Stimulated activated CD4-positive, alpha-beta T cell treated with anti-CD3 and anti-CD28 coated beads, Interleukin-1b, Interleukin-23, amount 100 ng/mL, for 1 hour (primary cell): ENCODE measurements around the gene SMARCC2.

Source experiments
- DNase-seq, 2 donors: peaks; one replicate each; pipeline ENCODE4 v3.0.0-alpha.2; 2020; ENCODE audit warnings: low read depth in 2 of 2

SMARCC2 gene

DNA sequence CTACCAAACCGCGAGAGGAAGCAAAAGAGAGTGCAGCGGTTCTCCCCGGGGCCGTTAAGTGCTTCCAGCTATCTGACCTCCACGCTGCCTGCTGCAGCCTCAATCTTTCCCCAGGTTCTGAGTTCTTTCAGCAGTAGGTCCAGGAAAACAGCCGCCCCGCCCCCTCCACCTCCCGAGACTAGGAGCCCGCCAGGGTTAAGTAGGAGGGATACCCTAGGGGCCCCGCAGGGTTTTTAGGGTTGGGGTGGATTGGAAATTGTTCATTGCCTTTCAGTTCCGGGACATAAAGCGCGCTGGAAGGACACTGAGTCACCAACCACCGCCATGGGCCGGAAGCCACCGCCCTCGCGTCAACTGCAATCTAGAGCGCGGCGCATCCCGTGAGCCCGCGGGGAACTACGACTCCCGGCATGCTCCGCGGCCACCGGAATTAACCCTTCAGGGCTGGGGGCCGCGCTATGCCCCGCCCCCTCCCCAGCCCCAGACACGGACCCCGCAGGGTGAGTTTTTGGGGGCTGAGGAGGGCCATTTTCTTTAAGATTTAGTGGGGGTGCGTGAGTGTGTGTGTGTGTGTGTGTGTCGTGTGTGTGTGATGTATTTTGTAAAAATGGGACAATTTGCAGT is 37.0 kb downstream of the SMARCC2 start, which contains the start of gene MYL6B:
TSS of gene MYL6B (plus strand) at position 456 of the 624 bp plus-strand sequence. CDS start 1,332 bp downstream, outside the sequence.
- peak; percentile 81 to 83 for DNase-seq

DNA sequence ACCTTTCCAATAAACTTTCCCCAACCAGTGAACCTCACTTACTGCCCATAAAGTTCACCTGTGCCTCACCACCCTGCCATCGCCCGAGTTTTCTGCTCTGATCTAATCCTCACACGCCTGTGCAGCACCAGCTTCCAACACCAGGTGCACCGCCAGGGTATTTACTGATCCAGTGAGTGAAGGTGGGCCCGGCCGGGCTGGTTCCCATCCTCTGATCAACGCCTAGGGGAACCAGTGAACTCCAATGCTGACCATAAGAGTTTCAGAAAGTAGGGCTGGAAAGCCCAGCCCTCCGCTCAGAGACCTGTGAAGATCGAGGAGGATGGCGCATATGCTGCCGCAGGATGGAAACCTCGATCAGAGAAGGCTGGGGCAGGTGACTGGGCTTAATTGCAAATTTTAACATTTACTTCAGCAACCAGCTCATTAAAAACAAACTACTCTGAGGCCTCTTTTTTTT is 37.6 kb downstream of the SMARCC2 start:
- DNase-seq, result no peak

GRCh38 chr12:56150563-56150962 is 38.7 kb downstream of the SMARCC2 start:
- DNase-seq, result no peak

DNA sequence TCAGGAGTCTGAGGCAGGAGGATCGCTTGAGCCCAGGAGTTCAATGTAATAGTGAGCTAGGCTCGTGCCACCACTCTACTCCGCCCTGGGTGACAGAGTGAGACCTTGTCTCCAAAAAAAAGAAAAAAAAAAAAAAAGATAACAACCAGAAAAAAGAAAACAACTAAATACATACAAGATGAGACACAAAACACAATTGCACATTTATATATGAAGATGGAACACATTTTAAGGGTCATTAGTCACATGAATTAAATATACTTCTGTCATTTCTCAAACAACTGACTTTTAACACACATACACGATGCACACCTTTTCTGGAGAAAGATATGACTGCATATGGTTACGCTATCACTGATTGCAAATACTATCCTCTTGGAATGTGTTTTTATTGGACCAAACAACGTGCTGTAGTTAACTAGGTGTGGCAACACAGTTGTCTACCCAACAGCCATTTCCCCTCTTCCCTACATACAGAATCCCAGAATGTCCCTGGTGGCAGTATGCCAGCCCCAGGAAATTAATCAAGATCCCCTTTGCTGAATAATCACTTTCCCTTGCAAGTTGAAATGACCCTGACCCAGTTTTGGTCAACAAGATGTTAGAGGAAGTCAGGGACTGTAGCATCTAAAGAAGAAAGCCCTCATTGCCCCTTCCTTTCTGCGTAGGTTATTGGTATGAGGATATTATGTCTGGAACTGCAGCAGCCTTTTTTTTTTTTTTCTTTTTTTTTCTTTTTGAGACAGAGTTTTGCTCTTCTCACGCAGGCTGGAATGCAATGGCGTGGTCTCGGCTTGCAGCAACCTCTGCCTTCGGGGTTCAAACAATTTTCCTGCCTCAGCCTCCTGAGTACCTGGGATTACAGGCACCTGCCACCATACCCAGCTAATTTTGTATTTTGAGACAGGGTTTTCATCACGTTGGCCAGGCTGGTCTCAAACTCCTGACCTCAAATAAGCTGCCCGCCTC is 42.5 kb downstream of the SMARCC2 start:
- no peak for DNase-seq

DNA sequence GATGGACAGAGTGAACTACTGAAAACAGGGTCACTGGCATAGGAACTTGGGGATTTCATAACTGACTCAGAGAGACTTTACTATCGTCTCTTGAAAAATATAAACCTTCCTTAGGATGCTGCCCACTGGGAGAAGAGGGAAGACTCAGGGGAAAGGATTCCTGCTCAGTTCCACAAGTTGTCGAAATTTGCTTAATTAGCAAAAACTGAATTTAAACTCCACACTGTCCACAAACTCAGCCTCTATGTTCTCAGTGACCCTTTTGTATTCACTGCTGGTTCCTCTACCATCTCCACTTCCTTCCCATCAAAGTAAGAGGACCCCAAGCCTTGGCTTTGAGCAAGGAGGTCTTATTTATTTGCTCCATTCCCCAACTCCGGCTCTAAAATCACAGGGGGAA is 44.1 kb downstream of the SMARCC2 start:
- DNase-seq, result no peak

GRCh38 chr12:56143870-56144269 is 45.4 kb downstream of the SMARCC2 start:
- DNase-seq, result no peak

GRCh38 chr12:56143217-56143616 is 46.1 kb downstream of the SMARCC2 start:
- DNase-seq, result no peak

DNA sequence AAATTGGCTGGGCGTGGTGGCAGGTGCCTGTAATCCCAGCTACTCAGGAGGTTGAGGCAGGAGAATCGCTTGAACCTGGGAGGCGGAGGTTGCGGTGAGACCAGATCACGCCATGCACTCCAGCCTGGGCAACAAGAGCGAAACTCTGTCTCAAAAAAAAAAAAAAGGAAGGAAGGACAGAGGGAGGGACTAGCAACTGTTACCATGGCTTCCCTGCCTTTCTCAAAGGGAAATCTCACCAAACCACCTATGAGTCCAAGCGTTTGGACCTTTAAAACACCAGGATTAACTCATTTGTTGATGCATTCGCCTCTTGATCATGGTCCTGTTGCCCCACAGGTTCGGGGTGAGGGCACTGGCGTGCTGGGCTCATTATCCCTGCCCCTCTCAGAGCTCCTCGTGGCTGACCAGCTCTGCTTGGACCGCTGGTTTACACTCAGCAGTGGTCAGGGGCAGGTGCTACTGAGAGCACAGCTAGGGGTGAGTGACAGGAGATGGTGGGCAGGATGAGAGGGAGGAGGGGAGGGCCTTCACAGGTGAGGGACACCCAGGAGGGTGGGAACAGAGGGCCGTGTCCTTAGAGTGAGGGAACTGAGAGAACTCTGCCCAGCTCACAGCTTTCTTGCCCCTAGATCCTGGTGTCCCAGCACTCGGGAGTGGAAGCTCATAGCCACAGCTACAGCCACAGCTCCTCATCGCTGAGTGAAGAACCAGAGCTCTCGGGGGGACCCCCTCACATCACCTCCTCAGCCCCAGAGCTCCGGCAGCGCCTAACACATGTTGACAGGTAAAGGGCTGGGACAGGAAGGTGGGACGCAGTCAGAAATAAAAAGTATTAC is 47.1 kb downstream of the SMARCC2 start:
- DNase-seq, result no peak

DNA sequence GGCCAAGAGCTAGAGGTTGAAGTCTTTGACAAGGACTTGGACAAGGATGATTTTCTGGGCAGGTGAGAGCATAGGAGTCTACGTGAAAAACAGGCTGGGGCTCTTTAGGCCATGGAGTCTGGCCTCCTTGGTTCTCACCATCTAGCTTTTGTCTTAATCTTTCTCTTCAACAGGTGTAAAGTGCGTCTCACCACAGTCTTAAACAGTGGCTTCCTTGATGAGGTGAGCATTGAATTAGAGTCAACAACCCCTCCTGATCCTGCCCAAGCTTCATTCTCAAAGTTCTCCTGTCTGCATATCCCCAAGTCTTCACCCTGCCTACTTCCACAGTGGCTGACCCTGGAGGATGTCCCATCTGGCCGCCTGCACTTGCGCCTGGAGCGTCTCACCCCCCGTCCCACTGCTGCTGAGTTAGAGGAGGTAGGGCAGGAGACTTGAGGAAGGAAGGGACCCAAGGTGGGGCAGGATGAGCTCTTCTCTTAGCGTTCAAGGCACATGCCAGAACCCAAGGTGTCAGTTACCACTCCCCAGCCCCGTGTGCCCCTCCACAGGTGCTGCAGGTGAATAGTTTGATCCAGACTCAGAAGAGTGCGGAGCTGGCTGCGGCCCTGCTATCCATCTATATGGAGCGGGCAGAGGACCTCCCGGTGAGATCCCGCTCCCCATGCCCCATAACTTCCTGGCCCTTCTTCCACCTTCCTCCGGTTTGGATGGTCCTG is 51.3 kb downstream of the SMARCC2 start:
- no peak for DNase-seq

DNA sequence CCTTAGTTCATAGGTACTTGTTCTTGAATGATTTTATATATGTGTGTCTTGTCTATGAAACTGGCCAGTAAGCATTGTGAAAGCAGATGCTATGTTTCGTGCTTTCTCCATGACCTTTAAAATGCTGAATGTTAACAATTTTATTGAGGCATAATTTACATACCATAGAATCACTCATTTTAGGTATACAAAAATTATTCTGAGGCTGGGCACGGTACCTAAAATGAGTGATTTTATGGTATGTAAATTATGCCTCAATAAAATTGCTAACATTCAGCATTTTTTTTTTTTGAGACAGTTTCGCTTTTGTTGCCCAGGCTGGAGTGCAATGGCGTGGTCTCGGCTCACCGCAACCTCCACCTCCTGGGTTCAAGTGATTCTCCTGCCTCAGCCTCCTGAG is 54.4 kb downstream of the SMARCC2 start:
- no peak for DNase-seq

- DNase-seq, result no peak
These were observed 58.4 kb downstream of the SMARCC2 start for GRCh38 chr12:56130876-56131275.

- DNase-seq, result no peak
These were observed 59.3 kb downstream of the SMARCC2 start for GRCh38 chr12:56129942-56130495.

DNA sequence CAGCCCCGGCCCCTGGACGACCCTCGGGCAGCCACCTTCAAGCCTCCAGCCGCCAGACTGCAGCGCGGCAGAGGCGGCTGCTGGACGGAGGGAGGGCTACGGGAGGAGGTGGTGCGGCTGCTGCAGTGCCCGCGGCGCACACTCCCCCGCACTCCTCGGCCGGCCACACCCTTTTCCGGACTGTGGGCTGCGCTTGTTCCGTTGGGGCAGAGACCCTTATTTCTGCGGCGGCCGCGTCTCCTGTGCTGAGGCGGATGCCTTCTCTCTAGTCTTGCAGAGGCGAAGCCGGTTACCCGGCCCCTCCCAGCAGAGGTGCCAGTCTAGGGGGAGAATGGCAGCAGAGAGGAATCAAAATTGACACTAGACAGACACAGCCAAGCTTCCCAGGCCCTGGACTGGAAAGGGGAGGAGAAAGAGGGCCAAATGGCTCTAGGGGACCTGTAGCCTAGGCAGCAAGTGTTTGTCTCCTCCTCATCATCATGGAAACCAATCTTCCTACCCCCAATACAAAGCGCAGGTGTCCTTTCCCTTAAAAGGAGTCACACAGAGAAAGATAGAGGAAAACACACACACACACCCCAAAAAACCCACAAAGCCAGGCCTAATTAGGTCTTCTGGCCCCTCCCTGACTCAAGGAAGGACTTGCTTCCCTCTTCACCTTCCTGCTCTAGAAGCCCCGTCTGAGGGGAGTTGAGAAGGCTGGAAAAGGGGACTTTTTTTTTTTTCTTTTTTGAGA is 59.9 kb downstream of the SMARCC2 start:
- DNase-seq, result peak; percentile 19 to 58

DNA sequence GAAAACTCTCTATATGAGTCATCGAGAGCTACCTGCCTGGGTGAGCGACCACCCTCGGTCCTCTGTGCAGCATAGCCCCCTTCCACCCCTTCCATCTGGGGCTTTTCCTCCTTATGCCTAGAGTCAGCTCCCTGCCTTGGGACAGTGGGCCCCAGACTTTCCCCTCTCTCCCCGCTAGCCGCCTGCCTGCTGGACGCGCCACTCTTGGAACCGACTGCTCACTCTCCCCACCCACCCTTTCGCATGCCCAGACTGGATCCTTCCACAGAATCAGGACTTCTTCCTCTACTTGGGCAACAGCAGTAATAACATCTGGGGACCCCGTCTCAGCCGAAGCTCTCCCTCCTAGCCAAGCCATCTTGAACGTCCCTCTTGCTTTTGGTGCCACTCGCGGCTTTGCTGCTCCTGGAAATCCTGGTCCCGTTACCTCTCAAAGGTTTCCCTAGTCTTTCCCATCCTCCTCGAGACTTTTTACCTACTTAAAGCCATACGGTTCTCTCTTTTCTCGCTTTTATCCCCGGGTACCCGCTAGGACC is 60.5 kb downstream of the SMARCC2 start:
- DNase-seq, result no peak

- peak; percentile 77 to 97 for DNase-seq
These were observed 61.2 kb downstream of the SMARCC2 start, which contains the start of gene ESYT1 for GRCh38 chr12:56127888-56128669. Gene ESYT1, plus strand, starts transcription at chr12:56128267. Its CDS starts 53 bp downstream, at chr12:56128320.

GRCh38 chr12:56127485-56127887 is 61.8 kb downstream of the SMARCC2 start:
- DNase-seq, result no peak

- DNase-seq, result no peak
These were observed 62.5 kb downstream of the SMARCC2 start for GRCh38 chr12:56126732-56127239.

GRCh38 chr12:56124133-56124532 is 65.2 kb downstream of the SMARCC2 start:
- no peak for DNase-seq

DNA sequence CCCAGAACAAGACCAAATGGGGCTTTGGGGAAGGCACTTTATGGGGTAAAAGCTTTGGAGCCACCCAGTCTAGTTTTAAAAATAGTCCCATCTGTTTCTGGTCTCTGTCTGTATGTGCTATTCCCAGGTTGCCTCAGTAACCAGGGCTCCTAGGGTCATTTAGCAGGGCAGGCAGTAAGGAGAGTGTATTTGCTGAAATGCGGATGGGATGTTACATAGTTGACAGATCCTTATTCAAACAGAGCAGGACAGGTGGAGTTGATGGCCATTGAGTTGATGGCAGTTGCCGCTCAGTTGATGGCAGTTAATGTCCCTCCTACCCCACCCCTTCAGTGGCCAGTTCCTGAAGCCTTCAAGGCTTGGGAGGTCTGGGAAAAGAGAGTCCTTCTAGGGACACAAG is 66.6 kb downstream of the SMARCC2 start:
- no peak for DNase-seq
